H1 (cell line): ENCODE data around the gene SYT15. TPM values are rescaled to one million over a fixed set of nuclear protein-coding genes. Genes with fewer than 3 reads are reported as not detected.
"Not testable (repeated sequence)": the region's sequence is repeated elsewhere in the genome, so short reads cannot be mapped to it uniquely, and the experiment has no call there.

ENCODE experiments used
- CTCF ChIA-PET: fragments of 300-600 bp; sonication (Branson Sonifier 250); formaldehyde crosslinking; loops from one replicate; lab custom pipeline; 2021; ENCODE audit not compliant: partially characterized antibody; lab: Charles Lee
- POLR2A ChIA-PET: fragments of 300-600 bp; sonication (Branson Sonifier 250); formaldehyde crosslinking; loops from one replicate; lab custom pipeline; 2021; ENCODE audit warnings: inconsistent platforms; ENCODE audit not compliant: partially characterized antibody; lab: Charles Lee
- DNase-seq, 2 experiments: peaks; one replicate each; pipeline versions ENCODE4 v3.0.0 to v3.0.0-alpha.2; 2010 to 2022; ENCODE audit warnings: low spot score in 2 of 2, low read depth in 1 of 2, mixed read lengths in 1 of 2
- FAIRE-seq: peaks from 2 replicates; lab custom pipeline; 2011; peaks lifted over from hg19 to GRCh38; lab: Jason Lieb, UNC
- H2AFZ ChIP-seq: 2 replicates; pipeline ENCODE4 v1.8.1; 2012; ENCODE audit warnings: low read length, inconsistent platforms
- H2AK5ac ChIP-seq: 2 replicates; pipeline ENCODE4 v1.6.1; 2013; ENCODE audit warnings: low read depth, low read length
- H2BK120ac ChIP-seq: replicated peaks from 2 replicates; pipeline ENCODE3; 2013; ENCODE audit warnings: low read depth, low read length, inconsistent platforms
- H2BK12ac ChIP-seq: 2 replicates; pipeline ENCODE4 v1.6.1; 2013; ENCODE audit warnings: low read depth, low read length
- H2BK15ac ChIP-seq: 2 replicates; pipeline ENCODE4 v1.6.1; 2013; ENCODE audit warnings: low read length
- H2BK20ac ChIP-seq: 2 replicates; pipeline ENCODE4 v1.6.1; 2013; ENCODE audit warnings: low read length
- H2BK5ac ChIP-seq: 2 replicates; pipeline ENCODE4 v1.6.1; 2013; ENCODE audit warnings: low read depth, low read length
- H3K14ac ChIP-seq: 2 replicates; pipeline ENCODE4 v1.6.1; 2013; ENCODE audit warnings: inconsistent platforms; ENCODE audit not compliant: insufficient read length
- H3K18ac ChIP-seq: 2 replicates; pipeline ENCODE4 v1.6.1; 2013; ENCODE audit warnings: low read length; ENCODE audit errors: extremely low read depth
- H3K23ac ChIP-seq: 2 replicates; pipeline ENCODE4 v1.6.1; 2013; ENCODE audit warnings: inconsistent platforms; ENCODE audit not compliant: insufficient read length
- H3K23me2 ChIP-seq: 2 replicates; pipeline ENCODE4 v1.6.1; 2013; ENCODE audit warnings: low read depth, low read length
- H3K27ac ChIP-seq: 2 replicates; pipeline ENCODE4 v1.6.1; 2011; ENCODE audit warnings: low read depth, low read length, inconsistent platforms
- H3K27me3 ChIP-seq, 4 experiments: replicated peaks in 1 of 4; 1 replicate in 1 of 4; 2 replicates in 3 of 4; pipeline versions ENCODE4 v1.6.1 to v1.8.1; 2011 to 2013; ENCODE audit warnings: low read length in 3 of 4, mild to moderate bottlenecking in 3 of 4, inconsistent platforms in 2 of 4, mixed read lengths in 2 of 4, moderate library complexity in 1 of 4; ENCODE audit not compliant: control insufficient read depth in 3 of 4, insufficient read depth in 3 of 4; ENCODE audit errors: extremely low read depth in 1 of 4
- H3K36me3 ChIP-seq, 4 experiments: 2 replicates each; pipeline versions ENCODE4 v1.6.1 to v1.8.1; 2011 to 2013; ENCODE audit warnings: mild to moderate bottlenecking in 4 of 4, low read length in 3 of 4, moderate library complexity in 2 of 4, control low read depth in 1 of 4, inconsistent platforms in 1 of 4; ENCODE audit not compliant: insufficient read depth in 4 of 4, control insufficient read depth in 2 of 4
- H3K4ac ChIP-seq: replicated peaks from 2 replicates; pipeline ENCODE3; 2013; ENCODE audit warnings: low read length, low read depth, mixed read lengths, inconsistent platforms; ENCODE audit not compliant: insufficient read length
- H3K4me1 ChIP-seq, 4 experiments: replicated peaks in 1 of 4; 1 replicate in 1 of 4; 2 replicates in 3 of 4; pipeline versions ENCODE4 v1.6.1 to v1.8.1; 2011 to 2013; ENCODE audit warnings: low read length in 3 of 4, inconsistent platforms in 2 of 4, mixed read lengths in 1 of 4; ENCODE audit not compliant: insufficient read depth in 4 of 4, control insufficient read depth in 3 of 4
- H3K4me2 ChIP-seq, 2 experiments: 2 replicates each; pipeline versions ENCODE4 v1.6.1 to v1.8.1; 2011 to 2013; ENCODE audit warnings: low read depth in 2 of 2, low read length in 2 of 2, control low read depth in 1 of 2, inconsistent platforms in 1 of 2, mild to moderate bottlenecking in 1 of 2; ENCODE audit not compliant: insufficient read depth in 1 of 2
- H3K4me3 ChIP-seq, 4 experiments: fragments of 200-600, 300-600 bp in 1 of 4; sonication (generic), shearing (Covaris generic), sonication (Bioruptor Twin) in 1 of 4; 2 replicates each; pipeline versions ENCODE4 v1.5.1 to v1.8.1; 2011 to 2016; ENCODE audit warnings: low read length in 4 of 4, low read depth in 3 of 4, control low read depth in 2 of 4, inconsistent platforms in 2 of 4, mild to moderate bottlenecking in 2 of 4, mixed read lengths in 1 of 4, moderate library complexity in 1 of 4; ENCODE audit not compliant: insufficient read depth in 2 of 4; ENCODE audit errors: extremely low read depth in 1 of 4
- H3K56ac ChIP-seq: replicated peaks from 2 replicates; pipeline ENCODE3; 2013; ENCODE audit warnings: low read depth, mild to moderate bottlenecking, mixed read lengths, low read length, inconsistent platforms; ENCODE audit not compliant: insufficient read length
- H3K79me1 ChIP-seq: 2 replicates; pipeline ENCODE4 v1.6.1; 2013; ENCODE audit warnings: low read depth, low read length, control low read depth
- H3K79me2 ChIP-seq, 2 experiments: 2 replicates each; pipeline versions ENCODE4 v1.6.1 to v1.8.1; 2012 to 2013; ENCODE audit warnings: low read length in 2 of 2, mild to moderate bottlenecking in 2 of 2, inconsistent platforms in 1 of 2; ENCODE audit not compliant: insufficient read depth in 2 of 2, control insufficient read depth in 1 of 2
- H3K9ac ChIP-seq, 4 experiments: replicated peaks in 1 of 4; 1 replicate in 1 of 4; 2 replicates in 3 of 4; pipeline versions ENCODE4 v1.6.1 to v1.8.1; 2011 to 2013; ENCODE audit warnings: low read depth in 3 of 4, low read length in 3 of 4, control low read depth in 2 of 4, mild to moderate bottlenecking in 2 of 4, moderate library complexity in 2 of 4, inconsistent platforms in 1 of 4; ENCODE audit errors: extremely low read depth in 1 of 4
- H3K9me3 ChIP-seq, 2 experiments: 2 replicates each; pipeline versions ENCODE4 v1.6.1 to v1.8.1; 2012 to 2013; ENCODE audit warnings: mild to moderate bottlenecking in 2 of 2, moderate library complexity in 2 of 2, control low read depth in 1 of 2, inconsistent platforms in 1 of 2, low read depth in 1 of 2, low read length in 1 of 2, mixed read lengths in 1 of 2; ENCODE audit not compliant: insufficient read depth in 2 of 2
- H4K20me1 ChIP-seq, 2 experiments: replicated peaks in 1 of 2; 2 replicates each; pipeline versions ENCODE3 to v1.8.1; 2011 to 2013; ENCODE audit warnings: inconsistent platforms in 2 of 2, low read length in 2 of 2, mild to moderate bottlenecking in 1 of 2; ENCODE audit not compliant: insufficient read depth in 2 of 2, control insufficient read depth in 1 of 2
- H4K5ac ChIP-seq: 2 replicates; pipeline ENCODE4 v1.6.1; 2013; ENCODE audit warnings: low read length, low read depth, mixed read lengths, inconsistent platforms; ENCODE audit not compliant: insufficient read length
- H4K8ac ChIP-seq: 2 replicates; pipeline ENCODE4 v1.8.0; 2013; ENCODE audit warnings: mild to moderate bottlenecking, moderate library complexity, low read length, inconsistent platforms; ENCODE audit not compliant: insufficient read depth; ENCODE audit errors: extremely low read depth
- H4K91ac ChIP-seq: replicated peaks from 2 replicates; pipeline ENCODE3; 2013; ENCODE audit warnings: low read length, mixed read lengths, inconsistent platforms; ENCODE audit not compliant: insufficient read length
- WGBS, 2 experiments: shearing (Covaris generic) in 1 of 2; methylation state at CpG; one replicate each; pipeline versions ENCODE4 v1.1.6 to v1.1.7; 2013 to 2015; ENCODE audit warnings: low lambda C conversion rate in 2 of 2, mixed read lengths in 2 of 2, inconsistent platforms in 1 of 2, low coverage in 1 of 2, missing lambda C conversion rate in 1 of 2; ENCODE audit not compliant: insufficient replicate concordance in 2 of 2, insufficient coverage in 1 of 2, insufficient read length in 1 of 2; ENCODE audit errors: extremely low coverage in 1 of 2, missing lambda C conversion rate in 1 of 2; 5-methylcytosine and 5-hydroxymethylcytosine counted together
- polyA plus RNA-seq, 7 experiments: library from polyadenylated mRNA; depleted of rRNA in 3 of 7; stranded (reverse) in 5 of 7; unstranded in 2 of 7; fragments of >200 nt in 5 of 7; fragments of 200-250 nt in 2 of 7; gene quantifications; 1 replicate in 5 of 7; 2 replicates in 1 of 7; 4 replicates in 1 of 7; pipeline versions ENCODE4 v1.2.1 to v1.2.3, GENCODE V29; 2011 to 2013; ENCODE audit warnings: missing spikeins in 2 of 7, mixed read lengths in 2 of 7
- total RNA-seq: library from RNA; stranded (reverse); fragmentation: NEBNext Ultra II Directional; extraction: Animal tissue kit (Norgen Biotek cat#: 25700); gene quantifications from 2 replicates; pipeline ENCODE4 v1.2.1, GENCODE V29; 2021

SYT15 gene
- total and polyA plus RNA-seq, 2 of the 8 experiments (the other 6 are each of a cell fraction or from before 2014, with no cell fraction given), result 0.39 to 0.61 TPM

DNA sequence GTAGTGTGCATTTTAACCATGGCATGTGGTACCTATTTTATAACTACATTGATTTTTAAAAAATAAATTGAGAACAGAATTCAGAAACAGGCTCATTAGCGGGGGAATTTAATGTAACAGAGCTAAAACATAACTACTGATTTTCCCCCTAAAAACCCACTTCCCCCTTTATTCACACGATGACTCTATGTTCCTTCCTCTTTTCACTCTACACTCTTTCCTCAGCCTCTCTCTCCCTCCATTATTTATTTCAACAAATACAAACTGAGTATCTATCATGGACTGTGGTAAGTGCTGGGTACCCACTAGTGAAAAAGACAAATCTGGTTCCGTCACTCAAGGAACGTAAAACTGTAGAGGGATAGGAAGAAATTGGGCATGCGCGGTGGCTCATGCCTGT, 36.6 kb downstream of the SYT15 start:
- H3K9ac ChIP-seq, H2AFZ ChIP-seq, CTCF ChIA-PET: not testable (repeated sequence)

DNA sequence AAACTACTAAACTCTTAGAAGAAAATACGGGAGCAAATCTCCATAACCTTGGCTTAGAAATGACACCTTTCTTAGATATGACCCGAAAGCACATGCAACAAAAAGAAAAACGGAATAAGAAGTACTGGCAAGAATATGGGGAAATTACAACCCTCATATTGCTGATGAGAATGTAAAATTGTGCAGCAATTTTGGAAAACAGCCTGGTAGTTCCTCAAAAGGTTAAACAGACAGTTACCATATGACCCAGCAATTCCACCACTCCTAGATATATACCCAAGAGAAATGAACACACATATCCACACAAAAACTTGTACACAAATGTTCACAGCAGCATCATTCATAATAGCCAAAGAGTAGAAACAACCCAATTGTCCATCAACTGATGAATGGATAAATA, 37.3 kb downstream of the SYT15 start:
- no CpG with 5 or more reads among the region's 3 CpGs for whole genome bisulfite sequencing, 2 experiments
- H3K4ac ChIP-seq, H4K91ac ChIP-seq, H2AK5ac ChIP-seq, H3K27me3 ChIP-seq, H3K23me2 ChIP-seq, H3K36me3 ChIP-seq, H3K4me3 ChIP-seq, H2BK12ac ChIP-seq, H3K18ac ChIP-seq, H4K5ac ChIP-seq, CTCF ChIA-PET, H3K4me1 ChIP-seq, FAIRE-seq, H3K4me2 ChIP-seq, POLR2A ChIA-PET, H3K27ac ChIP-seq, H3K9me3 ChIP-seq, H3K14ac ChIP-seq, H2BK20ac ChIP-seq, H3K9ac ChIP-seq, H2BK5ac ChIP-seq, H2AFZ ChIP-seq, H3K79me1 ChIP-seq, H4K8ac ChIP-seq, DNase-seq, H3K79me2 ChIP-seq, H3K23ac ChIP-seq, H2BK120ac ChIP-seq, H2BK15ac ChIP-seq, H4K20me1 ChIP-seq, H3K56ac ChIP-seq: not testable (repeated sequence)

More for the DNA sequence above, 36.6 kb downstream of the SYT15 start:
- DNase-seq, H2BK20ac ChIP-seq, H4K91ac ChIP-seq, H3K9me3 ChIP-seq, H2BK5ac ChIP-seq, H2AK5ac ChIP-seq, H4K20me1 ChIP-seq, H3K36me3 ChIP-seq, H2BK15ac ChIP-seq, H3K23ac ChIP-seq, H3K4me3 ChIP-seq, H3K4me2 ChIP-seq, H3K18ac ChIP-seq, FAIRE-seq, H3K27ac ChIP-seq, H3K23me2 ChIP-seq, H3K56ac ChIP-seq, H4K8ac ChIP-seq, H3K79me1 ChIP-seq, H3K4ac ChIP-seq, POLR2A ChIA-PET, H3K79me2 ChIP-seq, H2BK12ac ChIP-seq, H2BK120ac ChIP-seq, H4K5ac ChIP-seq, H3K27me3 ChIP-seq, H3K4me1 ChIP-seq, H3K14ac ChIP-seq: not testable (repeated sequence)
- WGBS, 2 experiments, result no CpG with 5 or more reads among the region's 6 CpGs
